ENCODE measurements around the gene ARFRP1. TPM values are rescaled to one million over a fixed set of nuclear protein-coding genes. Genes with fewer than 3 reads are reported as not detected.
"Not testable (repeated sequence)": the region's sequence is repeated elsewhere in the genome, so short reads cannot be mapped to it uniquely, and the experiment has no call there.

Gene ARFRP1
- total RNA-seq, 1 donor from 2014 or later, result 66.0 TPM

DNA sequence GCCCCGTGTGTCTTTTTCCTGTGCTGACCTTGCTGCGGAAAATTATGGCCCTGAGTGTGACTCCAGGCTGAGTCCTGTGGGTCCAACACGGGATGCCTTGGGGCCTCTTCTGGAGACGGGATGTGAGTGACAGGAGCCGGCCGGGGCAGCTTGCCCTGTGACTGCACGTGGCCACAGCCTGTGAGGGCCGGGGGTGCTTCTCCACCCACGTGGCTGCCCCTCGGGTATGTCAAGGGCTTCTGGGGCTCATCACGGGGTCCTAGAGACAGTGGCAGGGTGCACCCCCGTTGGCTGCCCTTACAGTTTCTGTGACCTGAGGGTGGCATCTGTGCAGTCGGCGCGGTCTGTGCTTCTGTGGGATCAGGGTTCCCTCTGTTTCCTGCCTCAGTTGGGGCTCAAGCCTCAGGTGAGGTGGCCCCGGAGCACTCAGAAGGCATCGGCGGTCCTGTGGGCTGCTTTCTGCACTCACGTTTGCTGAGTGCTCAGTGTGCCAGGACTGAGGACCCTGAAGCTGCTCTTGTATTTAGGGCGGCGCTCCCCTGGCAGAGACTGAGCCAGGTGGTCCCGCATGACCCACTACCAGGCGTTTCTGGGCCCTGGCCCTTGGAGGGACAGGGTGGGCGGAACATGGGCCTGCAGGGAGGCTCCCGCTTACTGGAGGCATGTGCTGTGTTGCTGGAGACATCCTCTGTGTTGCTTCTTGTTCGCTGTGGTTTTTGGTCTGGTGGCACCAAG is 44.3 kb downstream of the ARFRP1 start:
- Mint-ChIP-seq H3K4me1 (peaks cover 15% of the 10 kb centered on the region), H3K27me3 (no peaks in the 10 kb centered on the region), H3K27ac (no peak overlapping the region), H3K9me3 (no peaks in the 10 kb centered on the region), H3K36me3 (ENCODE audit: low read depth) (peaks cover 39% of the 10 kb centered on the region), H3K4me3 (no peak overlapping the region)
- intact Hi-C loops (cut with micrococcal nuclease), result no loop called here
- DNase-seq (no peak), ATAC-seq (ENCODE audit: low read depth) (no peak)
- POLR2A ChIA-PET, result no interaction called here
- TF ChIP-seq, protein P1, sequence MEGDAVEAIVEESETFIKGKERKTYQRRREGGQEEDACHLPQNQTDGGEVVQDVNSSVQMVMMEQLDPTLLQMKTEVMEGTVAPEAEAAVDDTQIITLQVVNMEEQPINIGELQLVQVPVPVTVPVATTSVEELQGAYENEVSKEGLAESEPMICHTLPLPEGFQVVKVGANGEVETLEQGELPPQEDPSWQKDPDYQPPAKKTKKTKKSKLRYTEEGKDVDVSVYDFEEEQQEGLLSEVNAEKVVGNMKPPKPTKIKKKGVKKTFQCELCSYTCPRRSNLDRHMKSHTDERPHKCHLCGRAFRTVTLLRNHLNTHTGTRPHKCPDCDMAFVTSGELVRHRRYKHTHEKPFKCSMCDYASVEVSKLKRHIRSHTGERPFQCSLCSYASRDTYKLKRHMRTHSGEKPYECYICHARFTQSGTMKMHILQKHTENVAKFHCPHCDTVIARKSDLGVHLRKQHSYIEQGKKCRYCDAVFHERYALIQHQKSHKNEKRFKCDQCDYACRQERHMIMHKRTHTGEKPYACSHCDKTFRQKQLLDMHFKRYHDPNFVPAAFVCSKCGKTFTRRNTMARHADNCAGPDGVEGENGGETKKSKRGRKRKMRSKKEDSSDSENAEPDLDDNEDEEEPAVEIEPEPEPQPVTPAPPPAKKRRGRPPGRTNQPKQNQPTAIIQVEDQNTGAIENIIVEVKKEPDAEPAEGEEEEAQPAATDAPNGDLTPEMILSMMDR (IDR thresholded peaks at IDR 0.05), result no peak
- CTCF ChIA-PET, result no interaction called here

DNA sequence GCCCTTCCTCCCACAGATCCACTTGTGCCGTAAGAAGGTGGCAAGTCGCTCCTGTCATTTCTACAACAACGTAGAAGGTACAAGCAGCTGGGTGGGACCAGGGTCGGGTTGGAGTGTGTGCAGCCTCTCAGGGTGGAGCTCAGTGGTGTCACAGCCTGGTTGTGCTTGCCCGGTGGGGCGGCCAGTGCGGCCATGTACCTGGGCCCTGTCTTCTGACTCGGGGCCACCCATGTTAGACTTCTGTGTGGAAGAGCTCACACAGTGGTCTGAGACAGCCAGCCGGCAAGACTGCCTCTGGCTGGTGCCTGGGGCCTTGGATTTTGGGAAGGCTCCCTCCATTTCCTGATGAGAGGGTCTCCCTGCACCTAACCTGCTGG is 45.0 kb downstream of the ARFRP1 start:
- H3K9me3 Mint-ChIP-seq, result no peaks in the 10 kb centered on the region
- H3K27me3 Mint-ChIP-seq, result no peaks in the 10 kb centered on the region
- ATAC-seq (ENCODE audit: low read depth), result no peak
- POLR2A ChIA-PET, result interaction anchor here (1.1 kb wide), 1 partner anchor 35 kb away, joined by 12 read pairs; no protein-coding TSS in a partner anchor
- CTCF ChIA-PET, result no interaction called here
- TF ChIP-seq, protein P1 (IDR thresholded peaks at IDR 0.05), result no peak
- peaks cover 38% of the 10 kb centered on the region for H3K36me3 Mint-ChIP-seq (ENCODE audit: low read depth)
- H3K27ac Mint-ChIP-seq, result no peak overlapping the region
- H3K4me1 Mint-ChIP-seq, result peaks cover 20% of the 10 kb centered on the region
- intact Hi-C loops (cut with micrococcal nuclease), result no loop called here
- no peak for DNase-seq
- H3K4me3 Mint-ChIP-seq, result no peak overlapping the region

GRCh38 chr20:63661959-63662812 is 45.6 kb downstream of the ARFRP1 start:
- peaks cover 20% of the 10 kb centered on the region for H3K4me1 Mint-ChIP-seq
- ATAC-seq (ENCODE audit: low read depth) (no peak), DNase-seq (no peak)
- CTCF ChIA-PET, result no interaction called here
- H3K27ac Mint-ChIP-seq, result no peak overlapping the region
- POLR2A ChIA-PET, result interaction anchor here (1.1 kb wide), 1 partner anchor 35 kb away, joined by 12 read pairs; no protein-coding TSS in a partner anchor
- H3K9me3 Mint-ChIP-seq, result no peaks in the 10 kb centered on the region
- H3K36me3 Mint-ChIP-seq (ENCODE audit: low read depth), result peaks cover 32% of the 10 kb centered on the region
- H3K27me3 Mint-ChIP-seq, result no peaks in the 10 kb centered on the region
- intact Hi-C loops (cut with micrococcal nuclease), result no loop called here
- TF ChIP-seq, protein P1 (IDR thresholded peaks at IDR 0.05), result no peak
- H3K4me3 Mint-ChIP-seq, result peak overlapping the region; percentile 4

DNA sequence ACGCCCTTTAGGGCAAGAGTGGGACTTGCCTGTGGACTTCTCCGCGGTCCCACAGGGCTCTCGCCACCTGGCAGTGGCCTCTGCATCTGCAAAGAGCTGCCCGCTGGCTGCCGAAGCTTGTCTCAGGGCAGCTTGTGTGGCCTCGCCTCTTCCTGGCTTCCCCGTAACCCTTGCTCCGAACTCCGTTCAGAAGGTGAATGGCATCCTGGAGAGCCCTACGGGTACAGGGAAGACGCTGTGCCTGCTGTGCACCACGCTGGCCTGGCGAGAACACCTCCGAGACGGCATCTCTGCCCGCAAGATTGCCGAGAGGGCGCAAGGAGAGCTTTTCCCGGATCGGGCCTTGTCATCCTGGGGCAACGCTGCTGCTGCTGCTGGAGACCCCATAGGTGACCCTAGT is 46.7 kb downstream of the ARFRP1 start:
- no peaks in the 10 kb centered on the region for H3K27me3 Mint-ChIP-seq
- no peak for ATAC-seq (ENCODE audit: low read depth)
- H3K36me3 Mint-ChIP-seq (ENCODE audit: low read depth), result peaks cover 24% of the 10 kb centered on the region
- CTCF ChIA-PET, result no interaction called here
- DNase-seq, result no peak
- POLR2A ChIA-PET, result no interaction called here
- TF ChIP-seq, protein P1 (IDR thresholded peaks at IDR 0.05), result no peak
- H3K4me3 Mint-ChIP-seq, result no peak overlapping the region
- no peak overlapping the region for H3K27ac Mint-ChIP-seq
- no peaks in the 10 kb centered on the region for H3K9me3 Mint-ChIP-seq
- peaks cover 20% of the 10 kb centered on the region for H3K4me1 Mint-ChIP-seq
- intact Hi-C loops (cut with micrococcal nuclease), result no loop called here

DNA sequence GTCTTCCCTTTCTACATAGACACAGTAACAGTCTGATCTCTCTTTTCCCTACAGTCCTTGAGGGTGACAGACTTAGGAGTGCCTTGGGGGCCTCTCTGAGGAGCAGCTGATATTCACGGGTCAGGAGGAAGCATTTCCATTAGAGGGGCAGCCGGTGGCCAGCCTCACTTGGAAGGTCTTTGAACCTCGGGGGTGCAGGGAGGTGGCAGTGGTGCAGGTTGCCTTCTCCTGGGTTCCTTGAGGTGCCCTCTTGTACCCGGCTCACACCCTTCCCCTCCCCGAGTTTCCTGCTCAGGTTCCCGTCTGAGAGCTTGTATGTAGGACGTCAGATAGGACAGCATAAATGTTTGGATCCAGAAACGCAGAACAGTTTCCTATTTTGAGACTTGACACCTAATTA is 47.2 kb downstream of the ARFRP1 start:
- intact Hi-C loops (cut with micrococcal nuclease), result no loop called here
- DNase-seq (no peak), ATAC-seq (ENCODE audit: low read depth) (no peak)
- H3K4me1 Mint-ChIP-seq, result peaks cover 20% of the 10 kb centered on the region
- TF ChIP-seq, protein P1 (IDR thresholded peaks at IDR 0.05), result no peak
- peaks cover 20% of the 10 kb centered on the region for H3K36me3 Mint-ChIP-seq (ENCODE audit: low read depth)
- no peak overlapping the region for H3K27ac Mint-ChIP-seq
- H3K4me3 Mint-ChIP-seq, result no peak overlapping the region
- POLR2A ChIA-PET, result no interaction called here
- no peaks in the 10 kb centered on the region for H3K9me3 Mint-ChIP-seq
- no peaks in the 10 kb centered on the region for H3K27me3 Mint-ChIP-seq
- CTCF ChIA-PET, result no interaction called here

GRCh38 chr20:63660174-63660573 is 47.6 kb downstream of the ARFRP1 start:
- H3K4me1 Mint-ChIP-seq, result peaks cover 20% of the 10 kb centered on the region
- POLR2A ChIA-PET; H3K27me3 Mint-ChIP-seq; H3K4me3 Mint-ChIP-seq; ATAC-seq (ENCODE audit: low read depth); H3K9me3 Mint-ChIP-seq; CTCF ChIA-PET; H3K27ac Mint-ChIP-seq; DNase-seq; intact Hi-C loops (cut with micrococcal nuclease): not testable (repeated sequence)
- peaks cover 20% of the 10 kb centered on the region for H3K36me3 Mint-ChIP-seq (ENCODE audit: low read depth)
